T-helper 2 cell treated with Interferon-gamma antibody and Interleukin-4, amounts not matched to agents 5 μg/mL and 100 μg/mL, for 36 hours (primary cell): ENCODE measurements around the gene MMEL1.
A peak's percentile ranks its signal among the peaks of the same experiment; 100 is the strongest.

ENCODE experiments used
- DNase-seq: peaks from one replicate; pipeline ENCODE4 v3.0.0; 2021; ENCODE audit warnings: low spot score
- H3K27ac Mint-ChIP-seq: one replicate; pipeline ENCODE4 v1.8.0; 2021; ENCODE audit warnings: mild to moderate bottlenecking, mixed read lengths
- H3K27me3 Mint-ChIP-seq: one replicate; pipeline ENCODE4 v1.8.0; 2021; ENCODE audit warnings: low read depth, mixed read lengths
- H3K36me3 Mint-ChIP-seq: one replicate; pipeline ENCODE4 v1.8.0; 2021; ENCODE audit warnings: low read depth, mixed read lengths
- H3K4me1 Mint-ChIP-seq: one replicate; pipeline ENCODE4 v1.8.0; 2021; ENCODE audit warnings: low read depth, mixed read lengths
- H3K4me3 Mint-ChIP-seq: one replicate; pipeline ENCODE4 v1.8.0; 2022; ENCODE audit warnings: mild to moderate bottlenecking, moderate library complexity, mixed read lengths
- H3K9me3 Mint-ChIP-seq: one replicate; pipeline ENCODE4 v1.8.0; 2021; ENCODE audit warnings: mixed read lengths

The MMEL1 gene

GRCh38 chr1:2563205-2563604 lies 69.6 kb downstream of the MMEL1 start:
- Mint-ChIP-seq H3K27ac (no peak overlapping the region), H3K27me3 (no peaks in the 10 kb centered on the region), H3K4me1 (peaks cover 6% of the 10 kb centered on the region), H3K36me3 (peaks cover 12% of the 10 kb centered on the region), H3K4me3 (no peak overlapping the region), H3K9me3 (no peaks in the 10 kb centered on the region)
- no peak for DNase-seq

DNA sequence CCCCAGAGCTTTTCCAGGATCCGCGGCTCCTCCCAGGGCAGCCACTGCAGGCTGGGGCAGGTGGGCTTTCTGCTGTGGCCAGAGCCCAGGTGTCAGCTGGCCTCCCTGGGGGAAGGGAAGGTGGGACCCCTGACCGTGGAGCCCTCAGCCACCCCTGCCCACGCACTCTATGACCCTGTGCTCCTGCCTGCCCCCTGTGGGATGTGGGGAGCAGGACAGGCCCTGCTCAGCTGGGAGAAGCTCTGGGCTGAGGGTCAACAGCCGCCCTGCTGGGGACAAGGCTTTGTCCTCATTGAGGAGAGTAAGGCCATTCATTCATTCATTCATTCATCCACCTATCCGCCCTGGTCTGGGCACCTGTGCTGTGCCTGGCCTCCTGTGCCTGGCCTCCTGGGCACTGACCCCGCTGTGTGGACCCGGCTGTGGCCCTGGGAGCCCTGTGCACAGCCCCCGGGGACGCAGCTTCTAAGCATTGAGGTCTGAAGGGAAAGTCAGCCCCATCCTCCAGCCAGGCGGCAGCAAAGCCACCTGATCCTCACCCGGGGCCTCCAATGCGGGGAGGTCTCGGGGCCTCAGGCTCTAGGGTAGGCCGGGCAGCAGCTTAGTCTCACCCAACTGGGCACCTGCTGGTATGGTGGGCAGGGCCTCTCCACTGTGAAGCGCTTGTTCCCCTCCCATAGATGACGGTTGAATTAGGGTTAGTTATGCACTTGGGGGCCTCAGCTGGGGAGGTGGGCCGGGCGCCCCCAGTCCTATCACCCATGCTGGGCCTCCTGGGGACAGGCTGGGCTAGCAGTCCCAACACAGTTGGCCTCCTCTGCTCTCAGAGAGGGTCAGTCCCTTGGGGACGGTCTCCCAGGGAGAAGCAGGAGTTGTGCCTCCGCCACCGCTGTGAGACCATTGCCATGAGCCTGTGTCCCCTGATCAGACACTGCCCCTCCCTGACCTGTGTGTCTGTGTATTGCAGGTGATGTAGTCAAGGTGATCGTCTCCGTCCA lies 70.6 kb downstream of the MMEL1 start:
- DNase-seq, result no peak
- Mint-ChIP-seq H3K4me3 (no peak overlapping the region), H3K4me1 (peaks cover 10% of the 10 kb centered on the region), H3K9me3 (no peaks in the 10 kb centered on the region), H3K27ac (no peak overlapping the region), H3K36me3 (peaks cover 16% of the 10 kb centered on the region), H3K27me3 (no peaks in the 10 kb centered on the region)

GRCh38 chr1:2561446-2561845 lies 71.4 kb downstream of the MMEL1 start:
- H3K27me3 Mint-ChIP-seq, result no peaks in the 10 kb centered on the region
- H3K4me3 Mint-ChIP-seq, result no peak overlapping the region
- peak overlapping the region; percentile 72 for H3K27ac Mint-ChIP-seq
- no peaks in the 10 kb centered on the region for H3K9me3 Mint-ChIP-seq
- peaks cover 12% of the 10 kb centered on the region for H3K4me1 Mint-ChIP-seq
- peaks cover 20% of the 10 kb centered on the region for H3K36me3 Mint-ChIP-seq
- no peak for DNase-seq

DNA sequence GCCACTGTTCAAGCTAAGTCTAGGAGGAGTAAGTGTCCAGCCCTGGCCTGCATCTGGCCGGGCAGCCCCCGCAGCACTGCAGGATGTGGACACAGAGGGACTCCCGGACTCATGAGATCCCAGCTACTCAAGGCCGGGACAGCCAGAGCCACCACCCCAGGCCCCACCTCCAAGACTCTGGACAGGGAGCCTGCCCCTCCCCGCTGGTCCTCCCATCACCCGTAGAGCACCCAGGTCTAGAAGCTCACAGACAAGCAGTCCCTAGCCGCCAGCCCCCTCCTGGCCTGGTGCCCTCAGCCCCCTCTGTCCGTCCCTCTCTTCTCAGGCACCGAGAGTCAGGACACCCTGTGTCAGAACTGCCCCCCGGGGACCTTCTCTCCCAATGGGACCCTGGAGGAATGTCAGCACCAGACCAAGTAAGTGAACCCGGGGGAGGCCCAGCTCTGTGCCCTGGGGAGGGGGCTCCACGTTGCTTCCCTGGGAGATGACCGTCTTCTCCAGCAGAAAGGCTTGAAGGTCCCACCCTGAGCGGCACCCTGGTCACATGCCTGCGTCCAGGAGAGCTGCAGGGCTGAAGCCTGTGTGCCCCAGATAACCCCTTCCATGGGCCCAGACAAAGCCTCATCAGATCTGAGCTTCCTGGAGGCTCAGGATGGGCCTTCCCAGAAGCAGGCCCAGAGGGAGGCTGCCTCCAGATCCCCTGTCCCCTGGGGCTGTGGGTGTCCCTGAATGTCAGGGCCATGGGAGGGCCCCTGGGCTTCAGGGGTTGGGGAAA lies 72.3 kb downstream of the MMEL1 start:
- no peak overlapping the region for H3K4me3 Mint-ChIP-seq
- peaks cover 22% of the 10 kb centered on the region for H3K36me3 Mint-ChIP-seq
- H3K4me1 Mint-ChIP-seq, result peaks cover 14% of the 10 kb centered on the region
- no peaks in the 10 kb centered on the region for H3K27me3 Mint-ChIP-seq
- no peak for DNase-seq
- H3K27ac Mint-ChIP-seq, result no peak overlapping the region
- no peaks in the 10 kb centered on the region for H3K9me3 Mint-ChIP-seq

DNA sequence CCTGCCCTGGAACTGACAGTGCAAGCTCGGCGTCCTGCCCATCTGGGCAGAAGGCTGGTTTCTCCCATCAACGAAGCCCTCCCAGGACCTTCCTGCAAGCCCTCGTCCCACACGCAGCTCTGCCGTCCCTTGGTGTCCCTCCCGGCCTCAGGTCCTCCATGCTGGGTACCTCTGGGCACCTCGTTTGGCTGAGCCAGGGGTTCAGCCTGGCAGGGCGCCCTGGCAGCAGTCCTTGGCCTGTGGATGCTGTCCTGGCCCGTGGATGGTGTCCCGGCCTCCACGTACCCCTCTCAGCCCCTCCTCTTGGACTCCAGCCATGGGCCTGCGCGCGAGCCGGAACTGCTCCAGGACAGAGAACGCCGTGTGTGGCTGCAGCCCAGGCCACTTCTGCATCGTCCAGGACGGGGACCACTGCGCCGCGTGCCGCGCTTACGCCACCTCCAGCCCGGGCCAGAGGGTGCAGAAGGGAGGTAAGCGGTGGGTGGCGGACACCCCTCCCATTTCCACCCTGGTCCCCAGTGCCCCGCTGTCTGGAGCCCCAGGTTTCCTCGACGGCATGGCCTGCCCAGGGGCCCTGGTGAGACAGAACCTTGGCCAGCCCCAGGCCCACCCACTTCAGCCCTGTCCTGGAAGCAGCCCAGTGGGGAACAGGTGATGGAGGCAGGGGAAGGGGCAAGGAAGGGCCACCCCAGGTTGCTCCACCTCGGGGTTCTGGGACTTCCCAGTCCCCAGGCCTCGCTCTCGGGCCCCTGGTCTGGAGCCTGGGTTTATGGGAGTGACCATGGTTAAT lies 73.1 kb downstream of the MMEL1 start:
- Mint-ChIP-seq H3K36me3 (peaks cover 24% of the 10 kb centered on the region), H3K4me3 (no peak overlapping the region), H3K27me3 (no peaks in the 10 kb centered on the region), H3K27ac (no peak overlapping the region), H3K4me1 (peaks cover 19% of the 10 kb centered on the region), H3K9me3 (no peaks in the 10 kb centered on the region)
- DNase-seq, result no peak

- peak overlapping the region; percentile 59 for H3K4me3 Mint-ChIP-seq
Measured at GRCh38 chr1:2558861-2559260, 74.0 kb downstream of the MMEL1 start.

GRCh38 chr1:2558420-2558819 lies 74.4 kb downstream of the MMEL1 start:
- Mint-ChIP-seq H3K36me3 (peaks cover 28% of the 10 kb centered on the region), H3K9me3 (no peaks in the 10 kb centered on the region), H3K27me3 (no peaks in the 10 kb centered on the region), H3K27ac (peak overlapping the region; percentile 60), H3K4me1 (peaks cover 28% of the 10 kb centered on the region), H3K4me3 (peak overlapping the region; percentile 99)
- DNase-seq, result no peak

More at GRCh38 chr1:2558861-2559260, 74.0 kb downstream of the MMEL1 start:
- Mint-ChIP-seq H3K27ac (peak overlapping the region; percentile 60), H3K27me3 (no peaks in the 10 kb centered on the region), H3K9me3 (no peaks in the 10 kb centered on the region), H3K4me1 (peaks cover 25% of the 10 kb centered on the region), H3K36me3 (peaks cover 26% of the 10 kb centered on the region)
- no peak for DNase-seq

DNA sequence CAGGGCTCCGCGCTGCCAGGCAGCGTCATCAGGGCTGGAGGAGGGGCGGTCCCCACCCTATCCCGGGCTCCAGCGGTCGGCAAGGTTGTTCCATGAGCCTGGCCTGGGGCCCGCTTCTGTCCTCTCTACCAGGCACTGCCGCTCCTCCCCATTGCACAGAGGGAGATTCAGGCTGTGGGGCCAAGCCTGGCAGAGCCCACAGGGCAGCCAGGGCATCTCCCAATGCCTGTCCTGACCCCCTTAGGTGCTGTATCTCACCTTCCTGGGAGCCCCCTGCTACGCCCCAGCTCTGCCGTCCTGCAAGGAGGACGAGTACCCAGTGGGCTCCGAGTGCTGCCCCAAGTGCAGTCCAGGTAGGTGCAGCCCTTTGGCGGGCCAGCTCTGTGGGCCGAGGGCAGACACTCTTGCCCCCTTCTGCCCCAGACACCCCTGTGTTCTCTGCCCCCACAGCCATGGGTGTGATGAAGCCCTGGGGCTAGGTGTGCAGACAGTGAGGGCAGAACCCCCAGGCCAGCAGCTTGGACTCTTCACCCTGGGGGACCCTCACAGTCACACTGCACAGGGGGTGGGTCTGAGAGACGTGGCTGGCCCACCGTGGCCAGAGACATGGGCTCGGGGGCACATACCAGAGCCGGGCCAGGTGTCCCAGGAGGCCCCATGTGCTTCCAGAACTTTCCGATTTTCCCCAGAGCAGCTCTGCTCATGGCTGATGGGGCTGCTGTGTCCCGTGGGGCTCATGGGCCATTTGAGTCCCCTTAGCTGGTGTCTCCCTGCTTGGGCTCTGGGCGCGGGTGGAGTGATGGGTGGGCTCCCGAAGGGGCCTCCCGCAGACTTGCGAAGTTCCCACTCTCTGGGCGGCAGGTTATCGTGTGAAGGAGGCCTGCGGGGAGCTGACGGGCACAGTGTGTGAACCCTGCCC lies 75.1 kb downstream of the MMEL1 start:
- peaks cover 28% of the 10 kb centered on the region for H3K36me3 Mint-ChIP-seq
- no peaks in the 10 kb centered on the region for H3K27me3 Mint-ChIP-seq
- peak overlapping the region; percentile 99 for H3K4me3 Mint-ChIP-seq
- no peak for DNase-seq
- H3K4me1 Mint-ChIP-seq, result peaks cover 28% of the 10 kb centered on the region
- H3K9me3 Mint-ChIP-seq, result no peaks in the 10 kb centered on the region
- peak overlapping the region; percentile 86 for H3K27ac Mint-ChIP-seq

GRCh38 chr1:2556678-2557481 lies 75.9 kb downstream of the MMEL1 start:
- Mint-ChIP-seq H3K27ac (peak overlapping the region; percentile 96), H3K4me1 (peaks cover 28% of the 10 kb centered on the region), H3K36me3 (peaks cover 27% of the 10 kb centered on the region), H3K9me3 (no peaks in the 10 kb centered on the region), H3K4me3 (peak overlapping the region; percentile 99), H3K27me3 (no peaks in the 10 kb centered on the region)
- peak; percentile 50 for DNase-seq

- Mint-ChIP-seq H3K36me3 (peaks cover 22% of the 10 kb centered on the region), H3K27me3 (no peaks in the 10 kb centered on the region), H3K9me3 (no peaks in the 10 kb centered on the region), H3K4me3 (peak within 1 kb of the TSS; percentile 99), H3K27ac (peak within 1 kb of the TSS; percentile 96), H3K4me1 (peaks cover 27% of the 10 kb centered on the region)
- DNase-seq, result peak; percentile 62
Measured at GRCh38 chr1:2556277-2556677, 76.5 kb downstream of the MMEL1 start, which contains the start of gene TNFRSF14. Gene TNFRSF14 (plus strand): TSS chr1:2556371. CDS start chr1:2556665, 294 bp downstream.

- Mint-ChIP-seq H3K27me3 (no peaks in the 10 kb centered on the region), H3K9me3 (no peaks in the 10 kb centered on the region), H3K27ac (peak overlapping the region; percentile 96), H3K36me3 (peaks cover 24% of the 10 kb centered on the region), H3K4me1 (peaks cover 25% of the 10 kb centered on the region), H3K4me3 (peak overlapping the region; percentile 99)
- peak; percentile 85 for DNase-seq
Measured at GRCh38 chr1:2555634-2556276, 77.1 kb downstream of the MMEL1 start.
